B cell (primary cell): ENCODE results near the gene SERPINF2.

ENCODE experiments used
- EZH2 ChIP-seq: IDR thresholded peaks from 2 replicates; pipeline ENCODE4 v1.6.1; 2012; ENCODE audit warnings: borderline replicate concordance, low read depth, mild to moderate bottlenecking, moderate library complexity, low read length; ENCODE audit not compliant: insufficient read depth, poor library complexity, severe bottlenecking
- TF ChIP-seq, protein P1 (sequence below): fragments of 200-600 bp; IDR thresholded peaks from one replicate; pipeline ENCODE4 v1.8.0; 2022; ENCODE audit warnings: antibody characterized with exemption, mild to moderate bottlenecking

- TF ChIP-seq, protein P1, sequence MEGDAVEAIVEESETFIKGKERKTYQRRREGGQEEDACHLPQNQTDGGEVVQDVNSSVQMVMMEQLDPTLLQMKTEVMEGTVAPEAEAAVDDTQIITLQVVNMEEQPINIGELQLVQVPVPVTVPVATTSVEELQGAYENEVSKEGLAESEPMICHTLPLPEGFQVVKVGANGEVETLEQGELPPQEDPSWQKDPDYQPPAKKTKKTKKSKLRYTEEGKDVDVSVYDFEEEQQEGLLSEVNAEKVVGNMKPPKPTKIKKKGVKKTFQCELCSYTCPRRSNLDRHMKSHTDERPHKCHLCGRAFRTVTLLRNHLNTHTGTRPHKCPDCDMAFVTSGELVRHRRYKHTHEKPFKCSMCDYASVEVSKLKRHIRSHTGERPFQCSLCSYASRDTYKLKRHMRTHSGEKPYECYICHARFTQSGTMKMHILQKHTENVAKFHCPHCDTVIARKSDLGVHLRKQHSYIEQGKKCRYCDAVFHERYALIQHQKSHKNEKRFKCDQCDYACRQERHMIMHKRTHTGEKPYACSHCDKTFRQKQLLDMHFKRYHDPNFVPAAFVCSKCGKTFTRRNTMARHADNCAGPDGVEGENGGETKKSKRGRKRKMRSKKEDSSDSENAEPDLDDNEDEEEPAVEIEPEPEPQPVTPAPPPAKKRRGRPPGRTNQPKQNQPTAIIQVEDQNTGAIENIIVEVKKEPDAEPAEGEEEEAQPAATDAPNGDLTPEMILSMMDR, result no peak
- TF ChIP-seq EZH2, result no peak
Observed at GRCh38 chr17:1709971-1710806, 32.5 kb upstream of the SERPINF2 start, which contains the start of gene TLCD2.
